ENCODE measurements around the gene UBE2D2. TPM values are rescaled to one million over a fixed set of nuclear protein-coding genes. Genes with fewer than 3 reads are reported as not detected.

Gene UBE2D2
- total and polyA plus RNA-seq, 10 of the 15 experiments (the other 5 are each of a cell fraction or from before 2014, with no cell fraction given), result 58.6 to 245 (median 128) TPM

DNA sequence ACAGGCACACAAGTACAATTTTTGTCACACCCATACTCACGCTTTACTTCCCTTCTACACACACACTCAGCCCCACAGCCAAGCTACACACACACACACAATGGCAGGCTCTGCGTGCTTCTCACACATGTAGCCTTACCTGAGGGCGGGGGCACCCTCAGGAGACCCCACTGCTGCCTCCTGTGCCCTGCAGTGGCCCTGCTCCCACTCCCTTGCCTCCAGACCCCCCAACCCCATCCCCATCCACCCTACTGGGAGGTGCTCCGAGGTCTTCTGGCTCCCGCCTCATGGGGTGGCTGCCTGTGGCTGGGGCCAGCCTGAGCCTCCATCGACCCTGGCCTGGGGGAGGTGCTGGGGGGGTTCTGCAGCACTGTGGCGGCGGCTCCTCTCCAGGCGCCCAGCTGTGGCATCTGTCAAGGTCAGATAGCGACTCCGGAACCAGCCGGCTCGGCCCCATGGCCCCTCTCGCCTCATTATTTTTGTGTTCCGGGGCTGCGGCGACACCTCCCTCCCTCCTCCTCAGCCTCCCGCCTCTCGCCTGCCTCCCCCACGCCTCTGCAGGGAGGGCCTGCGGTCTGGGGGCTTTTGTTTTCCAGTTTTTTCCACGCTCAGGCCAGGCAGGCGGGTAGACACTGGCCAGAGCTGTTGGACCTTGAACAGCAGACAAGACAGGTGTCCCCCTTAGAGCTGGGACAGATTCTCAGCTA, 108.7 kb downstream of the UBE2D2 start:
- CTCF ChIA-PET, result interaction anchor here (0.6 to 13.8 kb wide), 17 partner anchors 8 to 299 kb away, joined by 3 to 186 read pairs (median 4); no protein-coding TSS in a partner anchor
- peaks cover 61% of the 10 kb centered on the region for H3K4me1 ChIP-seq (ENCODE audit: control insufficient read depth, insufficient read depth, low read length)
- FAIRE-seq (no peak), ATAC-seq (peak; percentile 41), DNase-seq (ENCODE audit: low read depth, low spot score) (no peak)
- WGBS (ENCODE audit: insufficient coverage, insufficient replicate concordance, low lambda C conversion rate, missing lambda C conversion rate), result under 1% methylated on average over 19 of the region's 23 CpGs
- in situ Hi-C loops (cut with MboI), result no loop called here
- peak overlapping the region; percentile 99 for H3K27ac ChIP-seq (ENCODE audit: control insufficient read depth, insufficient read depth)
- no TSS peak for BruUV-seq (replicated peaks)
- intact Hi-C loops (cut with micrococcal nuclease; ENCODE audit: unreplicated experiment), result loop anchor here (1.0 kb wide), 3 partner anchors 18 to 34 kb away; partner anchors contain the start of gene CXXC5
- peak overlapping the region; percentile 92 for H3K4me2 ChIP-seq (ENCODE audit: control insufficient read depth, insufficient read depth)
- peaks cover under 1% of the 10 kb centered on the region; the same call in 1 of the 2 replicates for H4K20me1 ChIP-seq (ENCODE audit: control insufficient read depth, insufficient read depth)
- no peak overlapping the region; the same call in 1 of the 2 replicates for H2AFZ ChIP-seq (ENCODE audit: control insufficient read depth, low read depth, low read length)
- H3K79me2 ChIP-seq (ENCODE audit: control insufficient read depth, insufficient read depth, low read length), result peaks cover 95% of the 10 kb centered on the region
- peak overlapping the region; percentile 93 for H3K9ac ChIP-seq (ENCODE audit: control insufficient read depth, insufficient read depth, low read length)
- RAD21 ChIA-PET (ENCODE audit: unreplicated experiment), result interaction anchor here (0.6 to 14.6 kb wide), 16 partner anchors 10 to 248 kb away, joined by 3 to 186 read pairs (median 10); partner anchors contain the start of gene CXXC5
- H3K4me3 ChIP-seq, result peak overlapping the region; percentile 84
- H3K27me3 ChIP-seq (replicated peaks in 1 of 2; ENCODE audit: control insufficient read depth in 2 of 2, insufficient read depth in 2 of 2, low read length in 1 of 2), result no peaks in the 10 kb centered on the region
- POLR2A ChIA-PET, result interaction anchor here (0.7 to 16.9 kb wide), 13 partner anchors 10 to 233 kb away, joined by 3 to 163 read pairs (median 19); partner anchors contain the start of gene CXXC5
- peaks cover 3 to 13% of the 10 kb centered on the region in 2 experiments for H3K36me3 ChIP-seq (ENCODE audit: control insufficient read depth in 2 of 2, insufficient read depth in 2 of 2, low read length in 1 of 2)
- no peaks in the 10 kb centered on the region for H3K9me3 ChIP-seq (replicated peaks; ENCODE audit: control insufficient read depth, insufficient read depth, low read length)
- SMC1A ChIA-PET (ENCODE audit: uncharacterized antibody, unreplicated experiment), result interaction anchor here (0.5 to 13.6 kb wide), 11 partner anchors 10 to 249 kb away, joined by 3 to 151 read pairs (median 14); partner anchors contain the start of gene CXXC5
- TF ChIP-seq SMC3 (IDR thresholded peaks at IDR 0.05; ENCODE audit: borderline replicate concordance, low read length), result no peak
- no peak for TF ChIP-seq CREB1 (IDR thresholded peaks at IDR 0.05; ENCODE audit: low read depth)
- TF ChIP-seq ZZZ3 (IDR thresholded peaks at IDR 0.05; ENCODE audit: control insufficient read depth, insufficient read length, low read depth), result no peak
- TF ChIP-seq CBFB (IDR thresholded peaks at IDR 0.05; ENCODE audit: low read depth), result peak; percentile 52; the same call in 1 of the 2 replicates
- 0 out of 2 replicates have a peak, but pooled peaks have one; percentile 23 for TF ChIP-seq POLR2AphosphoS5 (IDR thresholded peaks at IDR 0.05; ENCODE audit: low read length)
- no peak for TF ChIP-seq SMARCA5 (IDR thresholded peaks at IDR 0.05)
- TF ChIP-seq, protein P1, sequence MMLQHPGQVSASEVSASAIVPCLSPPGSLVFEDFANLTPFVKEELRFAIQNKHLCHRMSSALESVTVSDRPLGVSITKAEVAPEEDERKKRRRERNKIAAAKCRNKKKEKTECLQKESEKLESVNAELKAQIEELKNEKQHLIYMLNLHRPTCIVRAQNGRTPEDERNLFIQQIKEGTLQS (IDR thresholded peaks at IDR 0.05; ENCODE audit: borderline replicate concordance, extremely low read depth, low read depth, low read length), result no peak
- peak; percentile 96 for TF ChIP-seq IKZF1 (conservative IDR thresholded peaks at IDR 0.05)
- TF ChIP-seq ZNF384 (IDR thresholded peaks at IDR 0.05; ENCODE audit: borderline replicate concordance, low read depth, low read length), result no peak
- TF ChIP-seq TCF7 (IDR thresholded peaks at IDR 0.05; ENCODE audit: borderline replicate concordance), result no peak
- peak; percentile 63; the same call in 1 of the 2 replicates for TF ChIP-seq NBN (IDR thresholded peaks at IDR 0.05)
- TF ChIP-seq TCF12 (IDR thresholded peaks at IDR 0.05; ENCODE audit: low read depth, low read length), result 0 out of 2 replicates have a peak, but pooled peaks have one; percentile 6
- TF ChIP-seq, protein P2, sequence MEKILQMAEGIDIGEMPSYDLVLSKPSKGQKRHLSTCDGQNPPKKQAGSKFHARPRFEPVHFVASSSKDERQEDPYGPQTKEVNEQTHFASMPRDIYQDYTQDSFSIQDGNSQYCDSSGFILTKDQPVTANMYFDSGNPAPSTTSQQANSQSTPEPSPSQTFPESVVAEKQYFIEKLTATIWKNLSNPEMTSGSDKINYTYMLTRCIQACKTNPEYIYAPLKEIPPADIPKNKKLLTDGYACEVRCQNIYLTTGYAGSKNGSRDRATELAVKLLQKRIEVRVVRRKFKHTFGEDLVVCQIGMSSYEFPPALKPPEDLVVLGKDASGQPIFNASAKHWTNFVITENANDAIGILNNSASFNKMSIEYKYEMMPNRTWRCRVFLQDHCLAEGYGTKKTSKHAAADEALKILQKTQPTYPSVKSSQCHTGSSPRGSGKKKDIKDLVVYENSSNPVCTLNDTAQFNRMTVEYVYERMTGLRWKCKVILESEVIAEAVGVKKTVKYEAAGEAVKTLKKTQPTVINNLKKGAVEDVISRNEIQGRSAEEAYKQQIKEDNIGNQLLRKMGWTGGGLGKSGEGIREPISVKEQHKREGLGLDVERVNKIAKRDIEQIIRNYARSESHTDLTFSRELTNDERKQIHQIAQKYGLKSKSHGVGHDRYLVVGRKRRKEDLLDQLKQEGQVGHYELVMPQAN (conservative IDR thresholded peaks at IDR 0.05), result 0 out of 2 replicates have a peak, but pooled peaks have one; percentile 11
- no peak for TF ChIP-seq YBX1 (IDR thresholded peaks at IDR 0.05)
- TF ChIP-seq, protein P3, sequence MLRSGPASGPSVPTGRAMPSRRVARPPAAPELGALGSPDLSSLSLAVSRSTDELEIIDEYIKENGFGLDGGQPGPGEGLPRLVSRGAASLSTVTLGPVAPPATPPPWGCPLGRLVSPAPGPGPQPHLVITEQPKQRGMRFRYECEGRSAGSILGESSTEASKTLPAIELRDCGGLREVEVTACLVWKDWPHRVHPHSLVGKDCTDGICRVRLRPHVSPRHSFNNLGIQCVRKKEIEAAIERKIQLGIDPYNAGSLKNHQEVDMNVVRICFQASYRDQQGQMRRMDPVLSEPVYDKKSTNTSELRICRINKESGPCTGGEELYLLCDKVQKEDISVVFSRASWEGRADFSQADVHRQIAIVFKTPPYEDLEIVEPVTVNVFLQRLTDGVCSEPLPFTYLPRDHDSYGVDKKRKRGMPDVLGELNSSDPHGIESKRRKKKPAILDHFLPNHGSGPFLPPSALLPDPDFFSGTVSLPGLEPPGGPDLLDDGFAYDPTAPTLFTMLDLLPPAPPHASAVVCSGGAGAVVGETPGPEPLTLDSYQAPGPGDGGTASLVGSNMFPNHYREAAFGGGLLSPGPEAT (IDR thresholded peaks at IDR 0.05; ENCODE audit: low read depth), result peak; percentile 75; the same call in 1 of the 2 replicates
- TF ChIP-seq TCF3 (IDR thresholded peaks at IDR 0.05; ENCODE audit: borderline replicate concordance, insufficient read depth, low read depth, low read length), result peak; percentile 67; the same call in 1 of the 2 replicates
- TF ChIP-seq NR2F1 (conservative IDR thresholded peaks at IDR 0.05), result peak; percentile 54
- TF ChIP-seq GATAD2B (conservative IDR thresholded peaks at IDR 0.05; ENCODE audit: low read depth), result peak; percentile 87
- TF ChIP-seq BACH1 (IDR thresholded peaks at IDR 0.05; ENCODE audit: borderline replicate concordance), result 0 out of 2 replicates have a peak, but pooled peaks have one; percentile 8
